Medulla oblongata (tissue), 1 donor: Measurements from ENCODE around the gene GALNT9.
"Not testable (repeated sequence)": the region's sequence is repeated elsewhere in the genome, so short reads cannot be mapped to it uniquely, and the experiment has no call there.

Source experiments
- DNase-seq: peaks from one replicate; pipeline ENCODE4 v3.0.0-alpha.2; 2015; ENCODE audit errors: extremely low spot score

The GALNT9 gene

DNA sequence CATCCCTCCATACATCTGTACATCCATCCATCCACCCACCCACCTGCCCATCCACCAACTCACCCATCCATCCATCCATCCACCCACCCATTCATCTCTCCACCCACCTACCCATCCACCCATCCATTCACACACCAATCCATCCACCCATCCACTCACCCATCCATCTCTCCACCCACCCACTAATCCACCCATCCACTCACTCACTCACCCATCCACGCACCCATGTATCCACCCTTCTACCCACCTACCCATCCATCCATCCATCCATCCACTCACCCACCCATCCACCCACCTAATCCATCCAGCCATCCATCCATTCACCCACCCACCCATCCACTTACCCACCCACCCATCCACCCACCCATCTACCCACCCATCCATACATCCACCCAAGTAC, 16.2 kb downstream of the GALNT9 start:
- no peak for DNase-seq

DNA sequence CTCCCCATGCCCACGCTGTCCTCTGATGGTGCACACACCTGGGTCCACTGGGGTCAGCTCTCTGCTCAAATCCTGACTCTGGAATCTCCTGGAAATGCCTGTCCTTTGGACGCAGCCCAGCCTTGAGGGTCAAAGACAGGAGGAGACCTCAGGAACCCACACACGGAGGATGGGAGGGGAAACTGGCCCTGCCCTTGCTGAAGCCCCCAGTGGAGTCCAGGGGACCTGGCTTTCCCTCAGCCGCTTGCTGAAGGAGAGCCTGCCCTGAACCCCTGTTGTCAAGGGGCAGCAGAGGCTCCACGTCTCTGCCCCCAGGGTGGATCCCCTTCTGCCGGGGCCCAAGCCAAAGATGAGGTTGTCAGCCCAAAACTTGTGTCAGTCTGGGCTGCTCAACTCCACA, 16.9 kb downstream of the GALNT9 start:
- no peak for DNase-seq

DNA sequence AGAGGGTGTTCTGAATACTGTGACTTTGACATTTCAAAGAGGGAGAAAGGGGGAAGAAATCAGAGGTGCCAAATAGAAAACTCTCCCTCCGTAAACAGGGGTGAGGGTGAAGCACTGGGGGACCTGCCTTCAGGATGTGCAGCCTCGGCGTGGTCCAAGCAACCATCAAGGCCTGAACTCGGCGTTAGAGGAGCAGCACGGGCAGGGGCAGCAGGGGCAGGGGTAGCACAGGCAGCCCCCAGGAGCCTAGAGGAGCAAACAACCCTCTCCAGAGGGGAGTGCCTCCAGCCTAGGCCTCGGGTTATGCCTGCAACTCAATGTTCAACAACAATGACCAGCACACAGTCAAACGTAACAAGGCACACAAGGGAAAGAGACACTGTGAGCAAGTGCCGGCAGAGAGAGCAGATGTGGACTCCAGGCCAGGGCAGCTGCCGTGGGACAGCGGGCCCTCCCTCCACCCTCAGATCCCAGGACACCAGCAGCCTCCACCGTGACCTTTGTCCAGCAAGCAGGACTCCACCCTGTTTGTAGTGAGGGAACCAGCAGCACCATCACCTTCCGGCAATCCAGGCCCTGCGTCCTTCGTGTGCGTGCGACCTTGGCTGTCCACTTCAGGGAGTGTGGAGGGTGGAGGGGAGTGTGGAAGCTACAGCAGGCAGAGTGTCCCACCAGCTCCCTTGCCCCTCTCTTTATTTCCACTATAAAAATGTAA, 18.0 kb downstream of the GALNT9 start:
- DNase-seq, result no peak

DNA sequence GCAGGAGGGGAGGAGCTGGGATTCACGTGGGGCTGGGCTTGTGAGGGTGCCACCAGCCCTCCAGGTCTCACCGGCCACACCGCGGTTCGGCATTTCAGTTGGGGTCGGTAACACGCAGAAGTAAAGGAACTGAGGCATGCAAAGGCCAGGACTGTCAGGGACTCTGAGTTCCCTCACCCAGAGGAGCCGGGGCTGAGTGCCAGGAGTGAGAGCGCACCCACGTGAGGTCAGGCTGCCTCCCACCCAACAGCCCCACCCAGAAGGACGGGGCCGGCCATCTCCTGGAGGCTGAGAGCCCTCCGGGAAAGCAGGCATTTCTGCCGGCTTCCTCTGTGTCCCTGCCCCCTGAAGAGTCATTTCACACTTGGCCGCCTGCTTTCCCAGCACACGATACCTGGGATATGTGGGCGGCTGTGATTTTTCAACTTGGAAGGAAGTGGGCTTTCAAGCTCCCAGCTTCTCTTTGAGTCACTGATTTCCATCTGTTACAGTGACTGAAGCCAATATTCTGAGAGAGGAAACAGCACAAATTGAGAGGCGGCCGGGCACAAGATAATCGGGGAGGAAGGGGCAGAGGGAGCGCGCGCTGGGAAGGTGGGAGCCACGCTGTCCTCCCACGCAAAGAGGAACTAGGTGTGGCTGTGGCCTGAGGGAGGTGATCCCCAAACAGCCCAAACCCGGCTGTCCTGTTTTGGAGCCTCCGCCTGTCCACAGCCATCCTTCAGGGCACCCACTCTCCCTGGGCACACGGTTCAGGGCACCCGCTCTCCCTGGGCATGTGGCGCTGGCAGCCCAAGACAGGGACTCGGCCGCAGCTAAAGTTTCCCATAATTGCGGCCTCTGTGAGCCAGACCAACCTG, 19.0 kb downstream of the GALNT9 start:
- no peak for DNase-seq

DNA sequence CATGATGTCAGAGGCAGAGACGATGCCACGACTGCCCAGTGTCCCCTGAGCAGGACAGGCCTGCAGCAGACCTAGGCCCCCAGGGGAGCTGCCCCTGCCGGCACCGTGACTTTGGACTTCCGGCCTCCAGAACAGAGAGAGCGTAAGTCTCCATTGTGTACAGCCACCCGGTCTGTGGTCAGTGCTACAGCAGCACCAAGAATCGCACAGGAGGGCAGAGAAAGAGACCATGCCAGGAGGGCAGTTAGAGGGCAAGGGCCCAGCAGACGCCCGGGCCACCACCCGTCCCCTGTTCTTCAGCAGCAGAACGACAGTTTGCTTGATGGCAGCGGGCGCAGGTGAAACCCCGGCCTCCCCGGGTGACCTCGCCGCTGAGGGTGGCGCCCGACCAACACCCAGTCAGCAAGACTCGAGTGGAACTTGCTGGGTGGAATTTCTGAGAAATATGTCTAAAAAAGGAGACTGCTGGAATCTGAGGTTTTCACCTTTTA, 19.7 kb downstream of the GALNT9 start:
- no peak for DNase-seq

DNA sequence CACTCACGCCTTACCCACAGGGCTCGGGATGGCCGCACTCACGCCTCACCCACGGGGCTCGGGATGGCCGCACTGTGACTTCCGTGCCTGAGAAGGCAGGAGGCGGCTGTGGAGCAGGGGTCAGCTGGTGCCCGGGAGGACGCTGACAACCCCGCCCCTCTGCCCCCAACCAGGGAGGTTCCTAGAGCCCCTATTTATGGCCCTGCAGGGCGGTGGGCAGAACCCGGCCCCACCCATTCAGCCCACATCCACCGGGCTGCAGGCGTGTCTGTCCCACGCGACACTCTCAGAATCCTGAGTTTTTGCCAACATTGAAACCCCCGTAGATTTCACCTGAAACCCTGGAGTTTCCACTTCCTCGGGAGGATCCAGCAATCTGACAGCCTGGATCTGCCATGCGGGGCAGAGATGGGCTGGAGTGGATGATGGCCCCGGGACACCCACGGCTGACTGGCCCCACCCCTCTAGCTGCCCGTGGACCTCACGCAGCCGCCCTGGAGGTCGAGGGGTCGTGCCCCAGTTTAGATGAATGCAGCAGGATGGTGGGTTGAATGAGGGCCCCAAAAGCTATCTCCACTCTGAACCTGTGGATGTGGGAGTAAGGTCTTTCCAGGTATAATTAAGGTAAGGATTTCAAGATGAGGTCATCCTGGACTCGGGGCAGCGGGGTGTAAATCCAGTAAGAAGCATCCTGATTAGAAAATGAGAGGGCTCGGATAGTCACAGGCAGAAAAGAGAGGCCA, 20.4 kb downstream of the GALNT9 start:
- DNase-seq, result no peak

DNA sequence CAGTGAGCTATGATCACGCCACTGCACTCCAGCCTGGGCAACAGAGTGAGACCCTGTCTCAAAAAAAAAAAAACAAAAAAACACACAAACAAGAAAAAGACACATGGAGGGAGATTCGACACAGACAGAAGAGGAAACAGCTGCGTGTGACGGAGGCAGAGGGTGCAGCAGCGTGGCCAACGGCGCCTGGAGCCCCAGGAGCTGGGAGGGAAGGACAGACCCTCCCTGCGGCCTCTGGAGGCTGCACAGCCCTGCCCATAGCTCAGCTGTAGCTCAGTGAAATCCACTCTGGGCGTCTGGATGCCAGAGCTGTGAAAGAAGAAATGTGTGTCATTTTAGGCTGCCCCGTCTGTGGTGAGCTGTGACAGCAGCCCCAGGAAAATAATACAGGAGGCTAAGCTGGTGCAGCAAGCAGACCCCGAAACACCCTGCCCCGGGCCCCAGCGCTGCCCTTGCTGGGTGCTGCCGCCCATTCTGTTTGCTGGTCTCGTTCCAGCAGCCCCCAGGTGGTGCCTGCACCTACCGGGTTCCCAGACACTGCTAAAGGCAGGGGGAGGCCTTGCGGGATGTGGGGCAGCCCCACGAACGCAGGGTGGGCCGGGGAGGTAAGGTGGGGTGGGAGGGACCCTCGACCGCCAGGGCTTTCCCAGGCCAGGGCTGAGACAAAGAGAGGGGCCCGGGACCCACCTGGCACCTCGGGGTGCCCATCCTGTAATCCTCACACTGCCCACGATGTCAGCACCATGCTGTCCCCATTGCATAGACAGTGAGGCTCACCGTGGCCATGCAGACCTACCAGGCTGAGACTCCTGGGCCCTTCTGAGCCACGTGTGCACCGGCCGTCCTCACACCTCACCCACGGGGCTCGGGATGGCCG, 21.2 kb downstream of the GALNT9 start:
- DNase-seq, result no peak

DNA sequence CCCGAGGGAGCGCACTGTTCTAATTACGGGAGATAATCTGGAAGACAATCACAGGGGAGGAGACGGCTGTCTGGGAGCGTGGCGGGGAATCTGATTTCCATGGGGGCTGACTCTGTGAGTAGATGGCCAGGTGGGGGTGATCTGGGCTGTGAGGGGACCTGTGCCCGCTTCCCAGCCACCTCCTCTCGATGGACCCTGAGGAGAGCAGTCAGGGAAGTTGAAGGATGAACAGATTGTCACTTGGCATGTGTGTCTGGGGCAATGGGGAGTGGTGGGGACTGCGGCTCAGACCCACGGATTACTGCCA, 22.6 kb downstream of the GALNT9 start:
- no peak for DNase-seq

DNA sequence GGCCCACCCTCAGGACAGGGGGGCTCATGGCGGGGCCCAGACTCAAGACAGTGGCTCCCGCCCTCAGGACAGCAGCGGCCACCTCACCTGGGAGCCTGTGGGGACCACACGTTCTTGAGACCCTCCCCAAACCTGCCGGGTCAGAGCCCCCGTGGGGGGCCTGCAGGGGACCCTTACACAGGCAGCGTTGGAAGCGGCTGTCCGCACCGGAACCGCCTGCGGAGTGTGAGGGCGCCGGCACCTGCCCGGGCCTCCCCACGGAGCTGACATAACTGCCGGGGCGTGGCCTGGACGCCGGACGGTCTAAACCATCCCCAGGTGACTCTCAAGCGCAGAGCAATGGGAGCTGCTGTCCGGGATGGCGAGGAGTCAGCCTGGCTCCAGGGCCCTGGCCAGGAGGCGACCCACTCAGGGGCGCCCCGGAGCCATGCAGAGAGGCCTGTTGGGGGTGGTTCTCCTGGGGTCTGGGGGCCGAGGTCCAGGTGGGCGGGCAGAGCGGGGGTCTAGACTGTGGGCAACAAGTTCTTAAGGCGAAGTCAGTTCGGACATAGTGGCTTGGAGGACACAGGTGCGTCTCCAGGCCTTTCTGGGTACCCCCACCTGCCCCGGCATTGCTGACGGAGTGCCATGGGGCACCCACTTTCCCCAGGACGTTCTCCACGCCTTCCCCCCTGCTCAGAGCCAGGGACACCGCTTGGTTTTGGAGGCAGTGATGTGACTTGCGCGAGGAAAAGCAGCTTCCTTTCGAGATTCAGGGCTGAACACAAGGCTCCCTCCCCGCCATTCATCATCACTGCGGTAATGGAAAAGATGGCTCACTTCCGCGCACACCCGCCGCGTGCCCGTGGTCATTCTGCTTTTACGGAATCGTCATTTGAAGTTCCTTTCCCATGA, 23.2 kb downstream of the GALNT9 start:
- no peak for DNase-seq

DNA sequence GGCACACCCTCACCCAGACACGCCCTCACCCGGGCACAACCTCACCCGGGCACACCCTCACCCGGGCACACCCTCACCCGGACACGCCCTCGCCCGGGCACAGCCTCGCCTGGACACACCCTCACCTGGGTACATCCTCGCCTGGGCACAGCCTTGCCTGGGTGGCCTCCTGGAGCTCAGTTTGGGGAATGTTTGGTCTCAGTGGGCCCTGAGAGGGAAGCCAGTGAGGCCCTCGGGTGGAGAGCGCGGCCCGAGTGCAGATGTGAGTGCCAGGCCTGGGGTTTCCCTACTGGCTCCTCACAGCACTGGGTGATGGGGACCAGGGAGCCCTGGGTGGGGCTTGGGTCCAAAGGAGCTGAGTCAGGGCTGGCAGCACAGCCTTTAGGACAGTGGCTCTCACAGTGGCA, 23.8 kb downstream of the GALNT9 start:
- DNase-seq, result no peak

DNA sequence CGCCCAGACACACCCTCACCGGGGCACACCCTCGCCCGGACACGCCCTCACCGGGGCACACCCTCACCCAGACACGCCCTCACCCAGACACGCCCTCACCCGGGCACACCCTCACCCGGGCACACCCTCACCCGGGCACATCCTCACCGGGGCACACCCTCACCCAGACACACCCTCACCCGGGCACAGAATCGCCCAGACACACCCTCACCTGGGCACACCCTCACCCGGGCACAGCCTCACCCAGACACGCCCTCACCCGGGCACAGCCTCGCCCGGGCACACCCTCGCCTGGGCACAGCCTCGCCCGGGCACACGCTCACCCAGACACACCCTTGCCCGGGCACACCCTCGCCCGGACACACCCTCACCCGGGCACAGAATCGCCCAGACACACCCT, 24.5 kb downstream of the GALNT9 start:
- DNase-seq, result not testable (repeated sequence)

DNA sequence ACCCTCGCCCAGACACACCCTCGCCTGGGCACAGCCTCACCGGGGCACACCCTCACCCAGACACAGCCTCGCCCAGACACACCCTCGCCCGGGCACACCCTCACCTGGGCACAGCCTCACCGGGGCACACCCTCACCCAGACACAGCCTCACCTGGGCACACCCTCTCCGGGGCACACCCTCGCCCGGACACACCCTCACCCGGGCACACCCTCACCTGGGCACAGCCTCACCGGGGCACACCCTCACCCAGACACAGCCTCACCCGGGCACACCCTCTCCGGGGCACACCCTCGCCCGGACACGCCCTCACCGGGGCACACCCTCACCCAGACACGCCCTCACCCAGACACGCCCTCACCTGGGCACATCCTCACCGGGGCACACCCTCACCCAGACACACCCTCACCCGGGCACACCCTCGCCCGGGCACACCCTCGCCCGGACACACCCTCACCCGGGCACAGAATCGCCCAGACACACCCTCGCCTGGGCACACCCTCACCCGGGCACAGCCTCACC, 25.5 kb downstream of the GALNT9 start:
- DNase-seq, result not testable (repeated sequence)

DNA sequence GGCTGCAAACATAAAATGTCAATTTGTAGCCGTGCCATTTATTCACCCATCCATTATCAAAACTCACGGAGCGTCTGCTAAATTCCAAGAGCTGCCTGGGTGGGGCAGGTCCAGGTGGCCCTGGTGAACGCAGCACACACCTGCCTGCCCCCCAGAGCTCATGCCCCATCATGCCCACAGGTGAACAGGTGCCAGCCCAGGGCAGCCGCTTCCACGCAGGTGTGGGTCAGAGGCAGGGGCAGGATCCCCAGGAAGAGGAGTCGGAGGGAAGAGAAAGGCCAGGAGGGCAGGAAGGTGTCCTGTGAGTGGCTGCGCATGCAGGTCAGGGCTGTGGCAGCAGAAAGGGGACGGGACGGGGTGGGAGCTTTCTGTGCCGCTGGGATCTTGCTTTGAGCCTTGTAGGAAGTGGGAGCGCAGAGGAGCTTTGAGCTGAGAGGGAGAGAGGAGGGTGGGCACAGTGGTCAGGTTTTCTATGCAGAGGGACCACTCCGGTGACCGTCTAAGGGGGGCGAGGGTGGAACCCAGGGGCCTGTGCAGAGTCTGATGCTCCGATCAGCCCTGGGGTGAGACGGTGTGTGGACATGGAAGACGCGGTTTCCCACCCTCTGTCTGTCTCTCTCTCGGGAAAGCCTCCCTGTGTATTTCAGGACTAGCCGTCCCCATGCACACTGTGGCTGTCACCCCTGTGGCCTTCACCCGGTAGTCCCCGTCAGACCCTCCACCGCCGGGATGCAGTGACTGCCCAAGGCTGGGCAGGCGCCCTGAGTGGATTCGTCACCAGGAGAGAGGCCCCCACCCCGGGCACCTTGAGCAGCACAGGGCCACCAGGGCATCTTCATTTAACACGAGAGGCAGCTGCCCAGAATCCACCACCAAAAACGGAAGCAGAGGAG, 26.7 kb downstream of the GALNT9 start:
- DNase-seq, result no peak

DNA sequence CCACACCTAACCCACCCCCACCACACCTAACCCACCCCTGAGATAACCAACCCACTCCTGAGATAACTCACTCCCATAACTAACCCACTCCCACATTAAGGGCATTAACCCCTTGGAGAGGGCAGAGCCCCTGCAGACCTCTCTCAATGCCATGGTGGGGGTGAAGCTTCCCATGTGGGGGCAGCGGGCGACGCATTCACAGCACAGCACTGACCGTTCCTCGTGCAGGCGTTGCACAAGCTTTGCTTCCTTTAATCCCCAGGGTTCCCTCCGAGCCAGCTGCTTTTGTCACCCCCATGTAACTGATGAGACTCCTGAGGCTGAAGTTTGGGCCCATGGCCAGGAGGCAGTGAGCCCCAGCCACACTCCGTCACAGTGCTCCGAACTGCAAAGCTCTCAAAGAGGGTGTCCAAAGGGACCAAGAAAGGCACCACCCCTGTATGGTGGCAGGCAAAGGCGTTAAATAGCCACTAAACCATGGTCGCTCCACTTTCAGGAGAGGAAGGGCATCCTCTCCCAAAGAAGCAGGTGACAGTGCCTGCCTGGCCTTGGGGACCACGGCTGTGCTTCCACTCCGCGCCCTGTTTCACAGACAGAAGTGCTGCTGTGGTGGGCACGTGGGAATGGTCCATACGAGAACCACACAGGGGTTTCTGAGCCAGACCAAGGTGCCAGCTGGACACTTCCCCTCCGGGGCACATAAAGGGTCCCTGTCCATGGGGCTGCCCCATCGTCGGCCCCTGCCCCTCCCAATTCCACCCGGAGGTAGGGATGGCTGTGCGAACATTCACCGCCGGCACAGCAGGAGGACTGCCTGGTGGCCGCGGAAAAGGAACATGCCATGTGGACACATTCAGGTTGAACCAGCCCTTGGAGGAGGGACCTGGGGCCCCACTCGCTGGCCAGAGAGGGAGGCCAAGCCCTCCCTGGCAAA, 28.3 kb downstream of the GALNT9 start:
- DNase-seq, result no peak

DNA sequence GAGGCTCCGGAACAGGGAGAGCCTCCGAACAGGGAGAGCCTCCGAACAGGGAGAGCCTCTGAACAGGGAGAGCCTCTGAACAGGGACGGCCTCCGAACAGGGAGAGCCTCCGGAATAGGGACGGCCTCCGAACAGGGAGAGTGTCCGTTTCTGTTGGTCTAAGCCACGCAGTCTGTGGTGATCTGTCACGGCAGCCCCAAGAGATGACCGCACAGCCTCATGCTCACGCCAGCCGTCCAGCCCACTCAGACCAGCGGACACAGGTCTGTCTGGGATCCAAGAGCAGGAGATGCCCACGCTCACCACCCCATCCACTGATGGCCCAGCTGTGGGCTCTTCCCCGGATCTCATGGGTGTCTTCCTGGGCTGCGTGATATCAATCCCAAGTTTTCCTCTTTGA, 33.3 kb downstream of the GALNT9 start:
- DNase-seq, result no peak

DNA sequence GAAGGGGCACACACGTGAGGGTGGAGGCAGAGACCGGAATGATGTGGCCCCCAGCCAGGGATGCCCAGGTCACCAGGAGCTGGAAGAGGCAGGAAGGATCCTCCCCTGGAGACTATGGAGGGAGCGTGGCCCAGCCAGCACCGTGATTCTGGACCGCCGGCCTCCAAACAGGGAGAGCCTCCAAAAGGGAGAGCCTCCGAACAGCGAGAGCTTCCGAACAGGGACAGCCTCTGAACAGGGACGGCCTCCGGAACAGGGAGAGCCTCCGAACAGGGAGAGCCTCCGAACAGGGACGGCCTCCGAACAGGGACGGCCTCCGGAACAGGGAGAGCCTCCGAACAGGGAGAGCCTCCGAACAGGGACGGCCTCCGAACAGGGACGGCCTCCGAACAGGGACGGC, 33.8 kb downstream of the GALNT9 start:
- DNase-seq, result not testable (repeated sequence)

DNA sequence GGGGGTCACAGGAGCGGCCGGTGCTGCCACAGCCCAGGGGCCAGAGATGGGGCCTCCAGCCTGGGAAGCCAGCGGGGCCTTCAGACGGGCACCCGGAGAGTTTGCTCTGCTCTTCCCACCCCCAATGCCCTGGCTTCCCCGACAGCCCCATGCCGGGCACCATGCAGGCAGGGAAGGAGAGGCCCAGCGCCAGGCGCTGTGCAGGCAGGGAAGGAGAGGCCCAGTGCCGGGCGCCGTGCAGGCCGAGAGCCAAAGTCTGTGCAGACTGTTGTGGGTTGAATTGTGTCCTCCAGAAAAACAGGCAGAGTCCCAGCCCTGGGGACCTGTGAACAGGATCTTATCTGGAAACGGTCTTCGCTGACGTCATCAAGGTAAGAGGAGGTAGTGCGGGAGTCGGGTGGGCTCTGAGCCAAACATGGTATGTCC, 34.3 kb downstream of the GALNT9 start:
- no peak for DNase-seq
